GM18867 (cell line): Measurements from ENCODE around the gene ATP2B2.

Source experiments
- ATAC-seq: cut with Tn5 transposase; IDR thresholded peaks from one replicate; pipeline ENCODE4 v1.9.1; 2021; ENCODE audit warnings: mild to moderate bottlenecking, moderate library complexity; ENCODE audit not compliant: unreplicated experiment

The ATP2B2 gene

GRCh38 chr3:10335190-10335738 is 170.1 kb downstream of the ATP2B2 start:
- no peak for ATAC-seq

- no peak for ATAC-seq
These were observed 170.9 kb downstream of the ATP2B2 start for GRCh38 chr3:10334459-10334858.

DNA sequence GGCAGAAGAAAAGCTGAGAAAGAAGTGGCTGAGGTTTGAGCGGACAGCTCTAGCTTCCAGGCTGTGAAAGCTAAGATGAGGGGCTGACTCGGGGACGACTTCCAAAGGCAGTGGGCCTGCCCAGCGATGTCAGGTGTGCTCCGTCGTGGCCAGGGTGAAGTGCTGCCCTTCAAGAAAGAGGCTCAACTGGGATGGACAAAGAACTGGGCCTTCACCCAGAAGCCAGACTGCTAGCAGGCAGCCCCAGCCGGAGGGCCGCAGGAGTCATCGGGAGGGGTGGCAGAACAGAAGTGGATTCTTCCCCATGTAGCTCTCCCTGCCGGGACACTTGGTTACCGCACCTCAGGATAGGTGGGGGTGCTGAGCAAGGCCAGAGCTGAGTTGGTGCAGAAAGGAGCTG is 171.3 kb downstream of the ATP2B2 start:
- no peak for ATAC-seq

GRCh38 chr3:10333349-10333650 is 172.1 kb downstream of the ATP2B2 start:
- ATAC-seq, result no peak

GRCh38 chr3:10332481-10333348 is 172.7 kb downstream of the ATP2B2 start:
- ATAC-seq, result no peak

- ATAC-seq, result no peak
These were observed 174.1 kb downstream of the ATP2B2 start for GRCh38 chr3:10331320-10331719.

- ATAC-seq, result no peak
These were observed 175.1 kb downstream of the ATP2B2 start for GRCh38 chr3:10330319-10330718.

DNA sequence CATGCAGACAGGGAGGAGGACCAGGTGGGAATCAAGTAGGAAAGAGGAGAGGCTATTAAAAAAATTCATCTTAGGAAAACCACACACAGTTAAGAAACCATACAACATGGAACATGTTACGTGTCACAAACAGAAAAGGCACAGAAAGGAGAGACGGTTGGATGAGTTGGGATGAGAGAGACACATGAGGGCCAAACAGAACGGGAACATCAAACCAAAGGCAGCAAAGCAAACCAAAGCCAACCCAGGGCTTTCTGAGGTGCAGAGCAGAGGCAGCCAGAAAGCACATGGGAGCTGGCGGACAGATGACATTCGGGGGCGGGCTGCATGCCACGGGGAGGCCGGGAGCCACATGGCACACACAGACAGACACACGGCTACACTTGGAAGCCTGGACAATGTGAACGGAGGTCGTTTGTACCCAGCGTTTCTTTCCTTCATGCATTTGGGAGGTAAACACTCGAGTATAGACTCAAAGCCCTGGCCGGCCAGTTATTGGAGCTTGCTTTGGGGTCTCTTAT is 175.8 kb downstream of the ATP2B2 start:
- ATAC-seq, result no peak

- ATAC-seq, result no peak
These were observed 176.8 kb downstream of the ATP2B2 start for GRCh38 chr3:10328460-10329071.

- no peak for ATAC-seq
These were observed 177.8 kb downstream of the ATP2B2 start for GRCh38 chr3:10327592-10327991.

DNA sequence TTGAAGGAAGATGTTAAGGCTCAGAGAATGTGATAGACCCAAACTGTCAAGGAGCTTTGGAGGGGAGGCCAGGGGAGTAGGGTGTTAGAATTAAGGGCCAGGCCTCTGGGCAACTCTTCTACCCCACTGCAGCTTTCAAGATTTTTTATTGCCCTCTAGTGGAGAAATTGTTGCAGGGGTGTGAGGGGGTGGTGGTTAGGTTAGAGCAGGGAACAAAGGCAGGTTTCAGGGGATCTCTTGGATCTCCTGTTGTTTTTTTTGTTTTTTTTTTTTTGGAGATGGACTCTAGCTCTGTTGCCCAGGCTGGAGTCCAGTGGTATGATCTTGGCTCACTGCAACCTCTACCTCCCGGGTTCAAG is 183.1 kb downstream of the ATP2B2 start:
- ATAC-seq, result no peak

- ATAC-seq, result no peak
These were observed 183.6 kb downstream of the ATP2B2 start for GRCh38 chr3:10321630-10322351.

DNA sequence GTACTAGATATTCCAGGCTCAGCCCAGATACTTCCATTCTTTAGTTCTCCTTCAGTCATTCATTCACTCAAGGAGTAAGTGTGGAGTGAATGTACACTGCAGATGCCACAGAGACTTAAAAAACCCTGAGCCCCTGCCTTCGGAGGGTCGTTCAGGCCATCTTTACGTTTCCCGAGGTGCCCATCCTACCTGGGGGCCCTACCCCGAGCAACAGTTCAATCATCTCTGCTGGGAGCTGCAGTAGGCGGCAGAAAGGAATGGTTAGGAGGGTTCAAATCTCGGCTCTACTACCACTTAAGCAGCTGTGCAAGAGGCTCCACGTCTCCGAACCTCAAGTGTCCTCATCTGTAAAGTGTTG is 185.1 kb downstream of the ATP2B2 start:
- peak; percentile 7 for ATAC-seq

DNA sequence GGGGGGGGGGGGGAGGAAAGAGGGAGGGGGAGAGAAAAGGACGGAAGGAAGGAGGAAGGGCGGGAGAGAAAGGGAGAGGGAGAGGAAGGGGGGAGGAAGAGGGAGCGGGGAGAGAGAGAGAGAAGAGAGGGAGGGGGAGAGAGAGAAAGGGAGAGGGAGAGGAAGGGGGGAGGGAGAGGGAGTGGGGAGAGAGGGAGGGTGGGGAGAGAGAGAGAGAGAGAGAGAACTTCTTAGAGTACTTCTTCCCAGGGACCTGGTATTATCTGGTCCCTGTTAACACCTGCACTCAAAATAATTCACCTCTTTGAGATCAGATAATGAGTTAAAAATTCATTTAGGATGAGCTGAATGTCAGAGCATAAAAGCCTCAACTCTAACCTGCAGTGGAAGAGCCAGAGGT is 185.6 kb downstream of the ATP2B2 start:
- no peak for ATAC-seq

DNA sequence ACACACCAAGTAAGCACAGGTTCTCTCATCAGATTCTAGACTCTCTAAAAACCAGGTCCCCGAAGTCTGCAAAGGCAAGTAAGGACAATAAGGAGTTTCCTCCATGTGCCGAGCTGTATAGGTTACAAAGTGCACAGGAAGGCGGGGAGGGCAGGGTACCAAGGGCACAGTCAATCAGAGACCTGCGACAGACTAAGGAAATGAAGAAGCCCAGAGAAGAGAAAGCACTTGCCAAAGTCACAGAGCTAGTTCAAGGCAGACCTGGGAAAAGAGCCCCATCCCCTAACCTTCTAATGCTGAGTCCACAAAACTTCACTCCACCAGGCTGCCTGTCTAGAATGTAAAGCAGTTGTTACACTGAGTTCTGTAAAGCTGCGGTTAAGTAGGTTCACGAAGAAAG is 186.1 kb downstream of the ATP2B2 start:
- no peak for ATAC-seq

GRCh38 chr3:10317961-10318350 is 187.4 kb downstream of the ATP2B2 start:
- ATAC-seq, result no peak

- ATAC-seq, result no peak
These were observed 187.9 kb downstream of the ATP2B2 start for GRCh38 chr3:10317311-10317960.

DNA sequence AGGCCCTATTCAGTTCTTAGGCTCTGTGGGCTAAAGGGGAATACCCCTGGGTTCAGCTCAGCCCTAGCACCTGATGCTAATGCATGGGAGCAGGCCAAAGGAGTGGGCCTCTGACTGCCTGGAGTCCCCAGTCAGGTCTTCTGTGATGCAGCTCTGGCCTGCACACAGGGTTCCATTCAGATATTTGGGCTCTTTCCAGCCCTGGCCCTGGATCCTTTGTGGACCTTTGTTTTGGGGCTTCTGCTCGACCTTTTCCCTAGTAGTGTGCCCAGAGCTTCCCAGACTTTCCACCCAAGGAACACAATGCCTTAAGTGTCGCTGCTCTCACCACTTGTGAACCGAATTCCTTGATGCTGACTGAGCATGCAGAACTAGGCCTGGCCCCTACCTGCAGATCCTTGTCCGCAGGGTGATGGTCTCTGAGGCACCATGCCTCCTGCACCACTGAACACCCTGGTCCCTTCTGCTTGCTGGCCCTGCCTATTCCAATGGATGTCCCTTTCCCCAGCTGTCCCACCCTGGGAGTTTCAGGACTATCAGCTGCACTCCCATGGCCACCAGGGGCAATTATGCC is 189.5 kb downstream of the ATP2B2 start:
- no peak for ATAC-seq

DNA sequence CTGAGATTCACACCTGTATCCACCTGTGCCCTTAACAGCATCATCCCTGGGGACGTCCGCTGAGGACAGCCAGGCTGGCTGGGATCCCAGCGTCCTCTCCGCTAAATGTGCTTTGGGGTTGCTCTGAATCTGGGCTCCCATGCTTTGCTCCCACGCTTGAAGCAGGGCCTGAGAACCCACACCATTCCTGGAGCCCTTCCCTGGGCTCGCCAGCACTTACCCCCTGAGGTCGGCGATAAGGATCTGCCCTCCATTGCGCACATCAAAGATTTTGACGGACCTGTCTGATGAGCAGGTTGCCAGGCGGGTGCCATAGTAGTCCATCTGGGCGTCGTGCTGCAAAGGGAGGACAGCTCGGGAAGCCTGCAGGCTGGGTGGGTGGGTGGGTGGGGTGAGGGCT is 190.3 kb downstream of the ATP2B2 start:
- ATAC-seq, result no peak

DNA sequence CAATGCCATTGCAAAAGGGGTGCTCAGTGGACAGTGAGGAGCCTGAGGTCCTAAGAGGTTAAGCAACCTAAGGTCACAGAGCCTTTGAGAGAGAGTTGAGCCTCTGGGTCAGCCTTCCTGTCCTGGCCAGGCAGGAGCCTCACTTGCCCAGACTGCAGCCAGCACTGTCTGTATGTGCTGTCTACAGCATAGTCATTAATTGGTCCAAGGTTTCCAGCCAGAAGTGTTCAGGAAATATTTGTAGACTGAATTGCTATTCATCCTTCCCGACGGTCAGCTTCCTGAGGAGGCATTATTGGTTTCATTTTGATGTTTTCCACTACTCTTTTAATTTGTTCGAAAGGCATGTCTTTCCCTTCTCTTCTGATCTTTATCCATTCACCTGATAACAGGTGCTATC is 192.5 kb downstream of the ATP2B2 start:
- ATAC-seq, result no peak

- no peak for ATAC-seq
These were observed 193.0 kb downstream of the ATP2B2 start for GRCh38 chr3:10312391-10312790.
